GM18511 (cell line): ENCODE results near the gene SLC7A6.
"Not testable (repeated sequence)": the region's sequence is repeated elsewhere in the genome, so short reads cannot be mapped to it uniquely, and the experiment has no call there.

ENCODE experiments used
- ATAC-seq: cut with Tn5 transposase; IDR thresholded peaks from one replicate; pipeline ENCODE4 v1.9.1; 2021; ENCODE audit warnings: mild to moderate bottlenecking, moderate library complexity; ENCODE audit not compliant: unreplicated experiment

Gene SLC7A6

GRCh38 chr16:68281368-68282063 lies 17.2 kb downstream of the SLC7A6 start:
- no peak for ATAC-seq

DNA sequence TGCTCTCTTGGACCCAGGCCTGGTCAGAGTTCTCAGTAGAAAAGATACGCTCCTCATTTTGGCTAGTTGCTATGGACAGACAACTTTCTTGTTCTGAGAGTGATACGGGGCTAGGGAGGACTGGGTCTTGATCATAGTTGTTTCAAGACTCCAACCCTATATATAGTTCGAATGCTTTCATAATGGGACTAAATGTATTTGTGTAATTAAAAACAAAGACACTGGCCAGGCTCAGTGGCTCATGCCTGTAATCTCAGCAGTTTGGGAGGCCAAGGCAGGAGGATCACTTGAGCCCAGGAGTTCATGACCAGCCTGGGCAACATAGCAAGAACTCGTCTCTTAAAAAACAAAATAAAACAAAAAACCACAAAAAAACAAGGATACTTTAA lies 17.7 kb downstream of the SLC7A6 start:
- ATAC-seq = no peak

DNA sequence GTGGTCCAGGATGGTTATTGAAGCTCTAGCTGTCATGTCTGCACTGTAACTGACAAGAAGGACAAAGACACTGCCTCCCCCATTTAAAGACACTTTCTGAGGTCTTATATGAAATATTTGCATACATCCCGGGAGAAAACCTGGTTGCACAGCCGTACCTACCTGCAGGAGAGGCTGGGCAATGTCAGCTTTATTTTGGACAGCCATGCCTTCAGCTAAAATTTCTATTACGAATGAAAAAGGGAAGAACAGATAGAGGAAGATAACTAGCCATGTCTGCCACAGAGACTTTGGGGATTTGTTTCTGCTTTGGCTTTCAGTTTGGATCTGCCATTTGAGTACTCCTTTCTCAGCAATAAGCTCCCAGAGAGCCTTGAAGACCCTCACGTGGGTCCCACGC lies 19.0 kb downstream of the SLC7A6 start:
- ATAC-seq = no peak

DNA sequence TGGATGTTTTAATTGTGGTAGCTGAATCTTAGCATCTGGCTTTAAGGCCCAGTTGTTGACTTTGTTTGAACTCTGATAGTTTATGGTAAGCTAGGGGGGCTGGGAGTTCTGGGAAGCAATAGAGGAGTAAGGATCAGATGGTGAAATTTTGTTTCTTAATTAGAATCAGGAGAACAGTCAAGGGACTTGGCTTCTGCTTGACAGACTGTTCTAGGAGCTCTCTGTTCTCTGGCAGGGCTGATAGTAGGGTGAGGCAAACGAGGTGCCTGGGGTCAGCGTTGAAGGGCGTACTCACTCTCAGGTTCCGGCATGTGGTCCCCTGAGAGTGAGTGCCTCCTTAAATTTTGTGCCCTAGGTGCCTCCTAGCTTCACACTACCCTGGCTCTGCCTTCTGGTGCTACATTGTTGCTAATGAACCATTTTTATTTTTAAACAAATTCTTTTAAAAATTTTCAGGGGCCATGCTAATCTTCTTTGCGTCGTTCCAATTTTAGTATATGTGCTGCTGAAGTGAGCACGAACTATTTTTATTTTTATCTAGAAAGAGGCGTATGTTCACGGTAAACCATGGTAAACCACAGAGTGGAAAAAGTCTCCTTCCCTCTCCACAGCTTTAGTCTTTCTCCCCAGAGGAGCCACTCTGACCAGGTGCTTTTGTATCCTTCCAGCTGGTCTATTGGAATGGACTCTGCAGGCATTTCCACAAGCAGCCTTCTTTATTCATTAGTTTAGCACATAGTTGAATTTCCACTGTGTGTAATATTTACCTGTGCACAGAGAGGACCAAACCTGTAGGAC lies 19.7 kb downstream of the SLC7A6 start:
- ATAC-seq = peak; percentile 62

DNA sequence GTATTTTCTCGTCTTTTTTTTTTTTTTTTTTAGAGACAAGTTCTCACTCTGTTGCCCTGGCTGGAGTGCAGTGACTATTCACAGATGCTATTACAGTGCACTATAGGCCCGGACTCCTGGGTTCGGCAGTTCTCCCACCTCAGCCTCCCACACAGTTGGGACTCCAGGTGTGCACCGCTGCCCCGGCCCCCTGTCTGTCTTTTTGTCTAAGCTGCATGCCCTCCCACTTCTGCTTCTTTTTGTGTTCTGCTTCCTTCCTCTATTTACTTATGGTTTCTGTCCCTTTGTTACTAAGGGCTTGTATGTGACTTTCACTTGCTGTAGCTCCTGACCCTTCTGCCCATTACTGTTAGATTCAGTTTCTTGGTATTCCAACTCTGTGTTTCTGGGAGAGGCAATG lies 20.5 kb downstream of the SLC7A6 start:
- ATAC-seq = peak; percentile 44

GRCh38 chr16:68285683-68286082 lies 21.4 kb downstream of the SLC7A6 start:
- no peak for ATAC-seq

GRCh38 chr16:68286153-68287074 lies 22.1 kb downstream of the SLC7A6 start:
- no peak for ATAC-seq

DNA sequence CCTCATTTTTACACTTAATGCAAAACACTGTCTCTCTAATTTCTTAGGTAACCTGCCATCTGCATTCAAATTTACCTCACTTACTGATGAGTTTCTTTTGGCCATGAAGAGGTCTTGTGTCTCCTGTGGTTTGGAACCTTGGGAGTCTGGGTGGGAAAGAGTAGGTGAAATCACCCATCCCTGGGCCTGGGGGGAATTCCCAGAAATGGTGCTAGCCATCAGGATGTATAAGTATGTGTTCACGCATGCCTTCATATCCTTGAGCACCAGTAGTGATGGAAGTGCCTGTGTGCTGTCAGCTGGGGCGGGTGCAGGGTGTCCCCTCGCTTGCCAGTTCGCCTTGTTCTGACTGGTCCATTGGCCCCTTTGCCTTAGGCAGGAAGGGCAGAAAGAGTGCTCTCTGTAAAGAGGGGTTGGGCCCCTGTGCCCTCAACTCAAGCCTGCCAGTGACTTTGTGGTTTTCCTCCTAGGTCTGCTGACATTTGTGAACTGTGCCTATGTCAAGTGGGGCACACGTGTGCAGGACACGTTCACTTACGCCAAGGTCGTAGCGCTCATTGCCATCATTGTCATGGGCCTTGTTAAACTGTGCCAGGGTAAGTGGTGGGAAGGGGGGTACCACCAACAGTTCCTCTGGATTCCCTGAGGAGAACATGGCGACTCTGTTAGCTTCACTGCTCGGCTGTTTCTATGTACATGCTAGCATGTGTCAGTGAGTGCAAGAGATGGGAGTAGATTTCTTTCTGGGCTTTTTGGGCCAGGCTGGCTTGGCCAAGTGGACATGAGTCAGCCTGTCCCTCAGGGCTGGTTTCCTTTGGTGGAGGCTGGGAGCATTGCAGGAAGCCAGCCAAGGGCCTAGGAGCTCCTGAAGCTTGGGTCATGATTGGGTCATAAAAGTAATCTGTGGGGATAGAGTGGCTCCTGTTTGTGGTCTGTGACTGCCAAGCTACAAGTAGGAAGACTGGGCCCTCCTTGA lies 23.2 kb downstream of the SLC7A6 start:
- no peak for ATAC-seq

DNA sequence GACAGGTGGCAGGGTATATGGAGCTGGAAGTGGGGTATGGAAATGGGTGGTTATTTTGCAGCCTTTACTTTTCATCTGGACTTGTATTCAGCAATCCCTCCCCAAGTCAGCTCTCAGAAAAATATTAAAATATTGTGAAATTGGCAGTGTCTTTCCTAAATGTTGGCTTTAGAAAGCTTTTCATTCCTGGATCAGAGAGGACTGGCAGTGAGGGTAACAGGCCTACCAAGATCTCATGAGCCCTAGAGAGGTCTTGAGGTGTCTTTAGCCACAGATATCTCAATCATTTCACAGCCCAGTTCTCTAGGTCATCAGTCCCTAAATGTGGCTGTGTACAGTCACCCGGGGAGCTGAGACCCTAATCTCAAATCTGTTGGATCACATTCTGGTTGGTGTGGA lies 23.9 kb downstream of the SLC7A6 start:
- no peak for ATAC-seq

DNA sequence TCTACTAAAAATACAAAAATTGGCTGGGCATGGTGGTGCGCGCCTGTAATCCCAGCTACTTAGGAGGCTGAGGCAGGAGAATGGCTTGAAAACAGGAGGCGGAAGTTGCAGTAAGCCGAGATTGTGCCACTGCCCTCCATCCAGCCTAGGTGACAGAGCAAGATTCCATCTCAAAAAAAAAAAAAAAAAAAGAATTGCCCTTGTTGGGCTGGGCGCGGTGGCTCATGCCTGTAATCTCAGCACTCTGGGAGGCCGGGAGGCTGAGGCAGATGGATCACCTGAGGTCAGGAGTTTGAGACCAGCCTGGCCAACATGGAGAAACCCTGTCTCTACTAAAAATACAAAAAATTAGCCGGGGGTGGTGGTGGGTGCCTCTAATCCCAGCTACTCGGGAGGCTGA lies 24.5 kb downstream of the SLC7A6 start:
- ATAC-seq = not testable (repeated sequence)

DNA sequence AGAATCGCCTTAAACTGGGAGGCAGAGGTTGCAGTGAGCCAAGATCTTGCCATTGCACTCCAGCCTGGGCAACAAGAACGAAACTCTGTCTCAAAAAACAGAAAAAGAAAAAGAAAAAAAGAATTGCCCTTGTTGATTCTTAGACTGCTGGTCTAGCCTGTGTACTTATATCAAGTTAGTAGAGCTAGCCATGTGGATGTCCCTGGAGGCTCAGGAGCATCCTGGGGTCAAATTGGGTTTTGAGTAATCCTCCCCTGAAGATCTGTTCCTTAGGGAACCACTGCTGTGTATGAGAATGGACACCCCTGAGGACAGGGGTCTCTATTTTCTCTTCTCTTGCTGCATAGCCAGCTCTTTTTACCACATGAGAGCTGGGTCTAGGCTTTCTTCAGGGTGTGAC lies 24.9 kb downstream of the SLC7A6 start:
- no peak for ATAC-seq

DNA sequence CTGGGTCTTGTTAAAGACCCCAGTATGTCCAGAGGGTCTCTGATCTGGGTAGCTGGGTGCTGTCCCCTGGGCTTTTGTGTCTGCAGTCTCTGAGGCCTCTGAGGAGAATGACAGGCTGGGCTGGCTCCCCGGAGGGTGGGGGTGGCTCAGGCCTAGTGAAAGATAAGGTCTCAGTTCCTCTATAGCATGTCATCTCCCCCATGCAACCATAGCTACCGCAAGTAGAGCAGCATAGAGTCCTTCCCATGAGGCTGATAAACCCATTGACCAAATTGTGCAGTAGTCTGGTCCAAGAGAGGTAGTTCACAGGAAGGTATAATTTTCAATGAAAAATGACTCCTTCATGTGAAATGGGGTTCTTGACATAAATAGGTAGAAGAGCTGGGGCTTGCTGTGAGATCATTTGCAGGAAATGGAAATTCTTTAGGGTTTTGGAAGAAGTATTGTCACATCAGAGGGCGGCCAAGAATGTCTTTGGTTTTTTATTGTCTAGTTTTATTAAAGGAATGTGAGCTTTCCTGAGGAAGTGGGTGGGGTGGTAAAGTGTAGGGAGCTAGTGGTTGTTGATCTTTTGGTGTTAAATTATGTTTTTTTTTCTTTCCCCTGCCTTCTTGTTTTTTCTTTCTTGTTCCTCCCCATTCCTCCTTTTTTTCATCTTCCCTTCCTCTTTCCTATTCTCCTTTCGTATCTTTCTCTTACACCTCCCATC lies 25.4 kb downstream of the SLC7A6 start:
- peak; percentile 92 for ATAC-seq

GRCh38 chr16:68290450-68290849 lies 26.1 kb downstream of the SLC7A6 start:
- no peak for ATAC-seq

DNA sequence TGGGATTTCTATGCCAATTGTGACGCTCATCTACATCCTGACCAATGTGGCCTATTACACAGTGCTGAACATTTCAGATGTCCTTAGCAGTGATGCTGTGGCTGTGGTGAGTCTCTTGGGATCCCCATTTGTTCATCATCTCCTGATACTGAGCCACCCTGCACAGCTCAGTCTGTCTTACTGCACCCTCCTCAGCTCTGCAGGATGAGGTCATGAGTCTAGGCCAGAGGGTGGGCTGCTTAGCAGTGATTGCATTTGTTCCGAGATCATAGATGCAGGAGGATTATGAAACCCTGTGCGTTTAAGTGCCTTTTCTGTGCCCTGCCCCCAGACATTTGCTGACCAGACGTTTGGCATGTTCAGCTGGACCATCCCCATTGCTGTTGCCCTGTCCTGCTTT lies 26.9 kb downstream of the SLC7A6 start:
- no peak for ATAC-seq

- ATAC-seq = no peak
Measured at GRCh38 chr16:68292425-68292824, 28.1 kb downstream of the SLC7A6 start.

GRCh38 chr16:68296291-68296690 lies 32.0 kb downstream of the SLC7A6 start:
- ATAC-seq = no peak

- no peak for ATAC-seq
Measured at GRCh38 chr16:68296693-68297092, 32.4 kb downstream of the SLC7A6 start.

GRCh38 chr16:68297908-68298307 lies 33.6 kb downstream of the SLC7A6 start:
- ATAC-seq = no peak

- no peak for ATAC-seq
Measured at GRCh38 chr16:68298312-68298711, 34.0 kb downstream of the SLC7A6 start.
